Activated CD4-positive, alpha-beta memory T cell treated with anti-CD3 and anti-CD28 coated beads for 36 hours (primary cell): Measurements from ENCODE around the gene SRY. TPM values are rescaled to one million over a fixed set of nuclear protein-coding genes. Genes with fewer than 3 reads are reported as not detected.

Source experiments
- total RNA-seq, 2 experiments: library from RNA; stranded (reverse); gene quantifications; one replicate each; pipeline ENCODE4 v1.2.3, GENCODE V29; 2021

The SRY gene
- total RNA-seq, 2 experiments from 2014 or later, result not detected

Other genes with a start within 250 kb of the SRY start
- gene RPS4Y1, start 53.9 kb upstream of the SRY start, total RNA-seq, result 100 to 1,000 TPM; 295 to 302 TPM
- 10 to 100 TPM; 13.0 to 13.1 TPM for gene ZFY, start 147.7 kb upstream of the SRY start, total RNA-seq